GM15510 (cell line): ENCODE measurements around the gene SASH1.

Source experiments
- POLR2A ChIP-seq: IDR thresholded peaks from 3 replicates; pipeline ENCODE4 v1.6.1; 2011; ENCODE audit warnings: borderline replicate concordance; ENCODE audit not compliant: insufficient read length; ENCODE audit errors: extremely low read depth

SASH1 gene

GRCh38 chr6:148528292-148528691 is 185.7 kb downstream of the SASH1 start:
- TF ChIP-seq POLR2A, result no peak

GRCh38 chr6:148529010-148529409 is 186.4 kb downstream of the SASH1 start:
- no peak for TF ChIP-seq POLR2A

GRCh38 chr6:148530394-148530953 is 187.8 kb downstream of the SASH1 start:
- TF ChIP-seq POLR2A, result no peak

GRCh38 chr6:148530976-148531375 is 188.3 kb downstream of the SASH1 start:
- no peak for TF ChIP-seq POLR2A

GRCh38 chr6:148532698-148533097 is 190.1 kb downstream of the SASH1 start:
- TF ChIP-seq POLR2A, result no peak

GRCh38 chr6:148533309-148534107 is 190.9 kb downstream of the SASH1 start:
- no peak for TF ChIP-seq POLR2A

- TF ChIP-seq POLR2A, result no peak
Measured at GRCh38 chr6:148534871-148535270, 192.2 kb downstream of the SASH1 start.

- no peak for TF ChIP-seq POLR2A
Measured at GRCh38 chr6:148535381-148535780, 192.7 kb downstream of the SASH1 start.

- TF ChIP-seq POLR2A, result no peak
Measured at GRCh38 chr6:148535976-148536375, 193.3 kb downstream of the SASH1 start.

- TF ChIP-seq POLR2A, result no peak
Measured at GRCh38 chr6:148538261-148539190, 195.9 kb downstream of the SASH1 start.

GRCh38 chr6:148543540-148543939 is 200.9 kb downstream of the SASH1 start:
- no peak for TF ChIP-seq POLR2A

GRCh38 chr6:148544421-148544820 is 201.8 kb downstream of the SASH1 start:
- TF ChIP-seq POLR2A, result no peak

GRCh38 chr6:148545901-148546300 is 203.3 kb downstream of the SASH1 start:
- TF ChIP-seq POLR2A, result no peak

- TF ChIP-seq POLR2A, result no peak
Measured at GRCh38 chr6:148547110-148547509, 204.5 kb downstream of the SASH1 start.

- TF ChIP-seq POLR2A, result no peak
Measured at GRCh38 chr6:148548065-148548748, 205.6 kb downstream of the SASH1 start.

- TF ChIP-seq POLR2A, result no peak
Measured at GRCh38 chr6:148548749-148549140, 206.1 kb downstream of the SASH1 start.

GRCh38 chr6:148550569-148550968 is 207.9 kb downstream of the SASH1 start:
- TF ChIP-seq POLR2A, result no peak
